Right kidney (tissue), 9 donors: ENCODE measurements around the gene ANKRD34C.

Experiments
- DNase-seq: peaks from one replicate; pipeline ENCODE4 v3.0.0-alpha.2; 2016
- long read RNA-seq, 8 donors: transcript quantifications; one replicate each; lab custom pipeline, GENCODE V29; 2026

ANKRD34C gene
- long read RNA-seq, donor 1 = 0 reads
- long read RNA-seq, donor 2 = 0 reads
- long read RNA-seq, donor 3 = 0 reads
- long read RNA-seq, donor 4, full-length matches to known transcripts = 2 of 2 reads
- long read RNA-seq, donor 4, partial matches to known transcripts = 0 of 2 reads
- long read RNA-seq, donor 4, other reads (novel, unspliced or antisense) = 0 of 2 reads
- long read RNA-seq, donor 5 = 0 reads
- long read RNA-seq, donor 6, full-length matches to known transcripts = 1 of 1 reads
- long read RNA-seq, donor 6, partial matches to known transcripts = 0 of 1 reads
- long read RNA-seq, donor 6, other reads (novel, unspliced or antisense) = 0 of 1 reads
- long read RNA-seq, donor 7 = 0 reads
- long read RNA-seq, donor 8 = 0 reads

DNA sequence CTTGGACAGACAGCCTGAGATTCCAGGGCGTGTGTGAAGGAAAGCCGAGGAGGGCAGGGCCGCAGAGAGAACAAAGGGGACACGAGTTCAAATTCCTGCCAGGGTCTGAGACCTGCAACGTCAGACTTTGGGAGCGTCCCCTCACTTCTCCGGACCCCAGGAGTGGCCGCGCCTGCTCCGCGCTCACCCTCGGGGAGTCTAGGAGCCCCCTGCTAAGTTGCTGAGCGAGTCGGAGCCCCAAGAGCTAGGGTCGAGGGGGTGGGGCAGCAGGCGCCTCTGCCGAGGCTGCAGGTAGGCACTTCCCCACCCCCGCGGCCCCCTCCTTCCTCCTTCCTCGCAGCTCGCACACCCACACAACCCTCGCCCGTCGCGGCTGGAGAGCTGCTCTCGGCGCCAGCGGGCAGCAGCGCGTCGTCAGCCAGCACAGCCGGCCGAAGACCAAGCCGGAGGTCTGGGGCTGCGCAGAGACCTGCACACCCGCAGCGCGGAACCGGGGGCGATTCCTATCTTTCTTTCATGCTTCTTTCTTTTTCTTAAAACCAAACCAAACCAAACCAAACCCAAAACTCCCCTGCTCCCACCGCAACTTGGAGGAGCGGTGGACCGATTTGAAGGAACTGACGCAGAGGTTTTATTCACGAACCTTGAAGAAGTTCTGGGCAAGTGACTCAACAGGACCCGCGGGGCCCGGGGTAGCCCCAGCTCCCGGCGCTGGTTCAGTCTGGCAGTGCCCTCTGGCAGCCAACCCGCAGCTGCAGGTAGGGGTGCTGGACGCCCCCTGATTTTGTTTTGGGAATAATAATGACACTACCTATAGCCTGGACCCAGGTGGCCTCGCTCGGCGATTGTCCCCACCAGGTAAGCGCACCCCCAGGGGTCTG lies at the start of gene ANKRD34C:
Gene ANKRD34C (plus strand): TSS at position 352 of the 881 bp plus-strand sequence. CDS start 10,563 bp downstream, outside the sequence.
- peak; percentile 27 for DNase-seq

- DNase-seq = no peak
These were observed 49.3 kb upstream of the ANKRD34C start for GRCh38 chr15:79233236-79233635.

GRCh38 chr15:79240036-79240435 lies 42.5 kb upstream of the ANKRD34C start:
- no peak for DNase-seq

DNA sequence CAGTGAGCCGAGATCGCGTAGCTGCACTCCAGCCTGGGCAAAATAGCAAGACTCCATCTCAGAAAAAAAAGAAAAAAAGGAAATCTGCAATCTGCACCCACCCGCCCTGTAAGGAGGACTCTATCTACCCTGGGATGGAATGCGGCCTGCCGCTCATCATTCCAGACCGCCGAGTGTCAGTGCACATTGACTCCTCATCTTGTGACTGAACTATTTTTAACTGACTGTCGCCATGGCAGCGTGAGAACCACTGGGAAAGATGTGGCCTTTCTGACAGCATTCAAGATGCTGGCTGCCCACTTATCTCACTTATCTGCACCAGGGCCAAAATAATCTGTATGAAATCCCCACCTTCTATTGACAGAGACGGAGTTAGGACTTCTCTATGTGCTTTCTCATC lies 38.8 kb upstream of the ANKRD34C start:
- no peak for DNase-seq

DNA sequence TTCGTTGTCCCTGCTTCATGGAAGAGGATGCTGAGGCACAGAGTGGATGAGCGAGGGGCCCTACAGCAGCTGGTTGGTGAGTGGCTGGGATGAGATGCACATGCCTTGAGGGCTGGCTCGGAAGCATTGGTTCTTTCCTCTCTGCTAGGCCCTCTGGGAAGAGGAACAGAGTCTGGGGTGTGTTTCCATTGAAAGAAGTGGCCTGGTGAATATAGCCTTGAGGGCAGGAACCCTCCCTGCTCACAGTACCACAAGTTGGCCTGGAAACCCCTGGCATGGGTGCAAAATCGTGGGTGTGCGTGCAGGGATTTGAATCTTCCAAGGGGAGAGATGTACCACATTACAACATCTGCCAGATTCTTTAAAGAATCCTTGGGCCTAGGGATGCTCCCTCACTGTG lies 37.6 kb upstream of the ANKRD34C start:
- DNase-seq = no peak

GRCh38 chr15:79248183-79248582 lies 34.3 kb upstream of the ANKRD34C start:
- no peak for DNase-seq

DNA sequence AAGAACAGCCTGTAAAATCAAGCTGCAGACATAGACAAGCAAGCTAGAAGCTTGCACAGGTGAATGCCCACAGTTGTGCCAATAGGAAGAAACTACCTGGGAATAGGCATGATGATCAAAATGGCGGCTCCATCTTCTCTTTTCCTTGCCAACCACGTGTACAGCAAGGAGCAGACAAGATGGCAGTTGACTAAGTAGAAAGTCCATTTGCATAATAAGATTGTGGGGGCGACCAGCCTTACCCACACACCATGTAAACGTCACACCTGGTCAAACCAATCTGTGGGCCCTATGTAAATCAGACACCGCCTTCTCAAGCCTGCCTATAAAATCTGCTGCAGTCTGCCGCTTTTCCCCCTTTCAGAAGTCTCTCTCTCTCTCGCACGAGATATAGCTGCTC lies 25.1 kb upstream of the ANKRD34C start:
- DNase-seq = no peak

- DNase-seq = no peak
These were observed 20.7 kb upstream of the ANKRD34C start for GRCh38 chr15:79261836-79262235.

DNA sequence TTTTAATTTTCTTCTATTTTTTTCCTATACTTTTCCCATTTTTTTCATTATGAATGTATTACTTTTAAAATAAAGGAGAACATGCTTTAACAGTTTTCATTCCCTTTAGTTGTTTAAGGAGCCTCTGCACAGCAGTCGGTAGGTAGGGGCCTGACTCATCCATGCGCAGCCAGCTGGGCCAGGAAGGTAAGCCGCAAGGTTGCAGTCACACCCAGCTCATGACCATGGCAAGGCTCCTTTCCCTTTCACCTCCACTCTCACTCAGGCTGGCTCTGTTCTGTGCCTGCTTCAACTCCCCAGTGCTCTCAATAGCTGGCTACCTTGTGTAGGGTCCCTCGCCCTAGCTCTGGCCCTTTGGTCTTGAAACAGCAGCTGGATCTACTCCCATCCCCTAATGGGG lies 17.4 kb upstream of the ANKRD34C start:
- no peak for DNase-seq

DNA sequence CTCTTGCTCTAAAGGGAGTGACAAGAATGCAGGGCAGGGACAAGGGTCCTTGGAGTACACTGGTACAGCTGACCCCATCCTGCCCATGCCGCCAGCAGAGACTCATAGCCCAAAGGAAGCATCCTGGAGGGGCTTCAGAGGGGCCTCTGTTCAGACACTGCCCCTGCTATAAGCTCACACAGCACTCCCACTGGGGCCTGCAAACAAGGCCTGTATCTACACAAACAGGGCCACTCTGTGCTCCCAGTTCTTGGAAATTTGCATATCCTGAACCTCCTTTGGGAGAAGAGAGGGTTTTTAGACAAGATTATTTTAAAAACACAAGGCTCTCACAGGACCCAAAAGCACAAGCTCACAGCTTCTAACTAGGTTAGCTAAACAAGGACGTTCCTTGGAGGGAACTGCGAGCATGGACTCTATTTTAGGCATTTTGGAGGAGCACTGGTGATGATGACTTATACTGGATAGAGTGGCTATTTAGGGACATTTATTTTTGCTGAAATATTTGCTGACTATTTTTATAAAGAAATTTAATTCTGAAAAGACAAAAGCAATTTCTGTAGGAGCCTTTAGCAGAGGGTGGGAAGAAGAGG lies 16.4 kb upstream of the ANKRD34C start:
- DNase-seq = no peak

GRCh38 chr15:79283252-79284048 lies 928 bp downstream of the ANKRD34C start:
- DNase-seq = peak; percentile 64

DNA sequence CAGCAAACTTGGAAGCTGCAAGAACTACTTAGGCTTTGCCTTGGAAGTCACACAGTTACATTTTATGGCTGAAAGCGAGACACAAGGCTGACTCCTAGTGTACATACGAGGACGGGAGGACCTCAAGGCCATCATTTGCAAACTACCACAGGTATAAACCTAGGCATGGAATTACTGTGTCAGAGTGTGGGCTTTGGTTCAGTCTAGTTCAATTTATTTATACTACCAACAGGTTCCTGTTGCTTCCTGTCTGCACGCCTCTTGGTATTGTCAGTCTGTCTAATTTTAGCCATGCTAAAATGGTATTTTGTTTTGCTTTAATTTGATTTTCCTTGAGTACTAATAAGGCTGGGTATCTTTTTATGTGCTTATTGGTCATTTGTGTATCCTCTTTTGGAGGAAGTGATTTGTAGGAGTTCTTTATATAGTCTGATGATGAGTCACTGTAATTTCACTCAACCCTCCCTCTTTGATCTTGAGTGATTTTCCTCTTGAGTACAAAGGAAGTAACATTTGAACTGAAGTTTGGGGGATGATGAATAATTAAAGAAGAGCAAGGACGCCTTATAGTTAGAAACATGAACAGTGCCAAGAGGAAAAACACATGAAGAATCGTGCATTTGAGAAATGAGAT lies 8.2 kb downstream of the ANKRD34C start:
- DNase-seq = no peak

DNA sequence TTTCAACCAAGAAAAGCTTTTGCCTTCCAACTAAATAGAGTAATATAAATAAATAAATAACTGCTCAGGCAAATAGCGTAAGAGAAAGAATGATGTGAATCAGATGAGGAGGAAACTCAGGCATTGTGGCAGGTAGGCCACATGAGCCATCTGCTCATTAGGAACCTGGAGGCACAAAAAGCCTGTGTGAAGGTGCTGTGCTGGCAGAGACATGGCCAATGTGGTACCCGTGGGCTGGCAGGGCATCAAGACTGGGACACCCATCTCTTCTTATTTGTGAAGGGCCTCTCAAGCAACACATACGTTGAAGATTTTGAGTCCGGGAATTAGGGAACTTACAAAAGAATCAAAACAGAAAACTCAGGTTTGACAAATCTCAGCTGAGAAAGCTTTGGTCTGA lies 9.5 kb downstream of the ANKRD34C start:
- DNase-seq = no peak

GRCh38 chr15:79294075-79294474 lies 11.6 kb downstream of the ANKRD34C start:
- no peak for DNase-seq

GRCh38 chr15:79296583-79296982 lies 14.1 kb downstream of the ANKRD34C start:
- no peak for DNase-seq

DNA sequence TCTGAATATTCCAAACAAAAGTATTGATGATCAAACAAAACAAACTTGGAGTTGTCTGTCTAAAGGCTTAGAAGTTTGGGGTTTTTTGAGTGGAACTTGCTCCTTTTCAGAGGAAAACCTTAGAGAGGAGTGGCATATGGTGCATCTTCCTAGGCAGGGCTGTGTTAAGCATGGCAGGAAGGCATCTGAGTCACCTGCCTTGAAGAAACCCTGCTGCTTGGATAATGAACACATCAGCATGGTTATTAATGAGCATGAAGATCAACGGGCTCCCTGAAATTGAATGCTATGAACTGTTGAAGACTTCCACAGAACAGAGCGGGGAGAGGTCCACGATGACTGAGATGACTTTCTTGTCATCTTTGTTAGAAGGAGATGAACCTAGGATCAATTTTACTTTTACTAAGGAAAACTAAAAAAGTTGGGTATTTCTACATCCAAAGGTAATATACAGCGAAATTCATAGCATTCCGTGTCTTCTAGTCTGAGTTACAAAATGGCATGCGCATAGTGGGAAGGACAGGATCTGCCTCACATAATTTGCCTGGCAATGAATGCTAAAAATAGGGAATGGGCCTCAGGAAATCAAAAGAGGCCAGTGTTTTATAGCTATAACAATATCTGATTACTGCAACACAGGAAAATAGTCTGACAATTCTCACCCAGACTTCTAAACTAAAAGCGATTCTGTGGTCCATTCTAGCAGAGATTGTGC lies 16.8 kb downstream of the ANKRD34C start:
- no peak for DNase-seq

GRCh38 chr15:79299841-79300235 lies 17.3 kb downstream of the ANKRD34C start:
- DNase-seq = no peak

GRCh38 chr15:79307251-79307650 lies 24.7 kb downstream of the ANKRD34C start:
- no peak for DNase-seq

GRCh38 chr15:79308874-79309273 lies 26.4 kb downstream of the ANKRD34C start:
- no peak for DNase-seq

DNA sequence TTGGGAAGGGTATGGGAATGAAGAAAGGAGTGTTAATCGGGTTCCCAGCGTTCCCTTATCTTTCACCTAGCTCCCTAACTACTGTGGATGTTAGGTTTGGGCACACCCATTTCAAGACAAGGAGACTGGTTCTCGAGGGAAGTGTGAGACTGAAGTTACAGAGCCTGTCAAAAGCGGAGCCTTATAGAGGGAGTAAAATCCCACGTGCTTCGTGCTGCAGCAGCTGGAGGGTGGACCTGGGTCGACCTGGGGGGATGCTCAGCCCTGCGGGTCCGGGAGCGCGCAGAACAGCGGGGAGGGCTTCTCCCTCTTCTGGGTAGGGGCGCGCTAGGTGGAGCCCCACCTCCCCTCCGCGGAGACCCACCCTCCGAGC lies 28.1 kb downstream of the ANKRD34C start:
- peak; percentile 63 for DNase-seq
